Activated CD8-positive, alpha-beta memory T cell treated with anti-CD3 and anti-CD28 coated beads, Interleukin-2, amount 50 U/mL, for 48 hours (primary cell): Measurements from ENCODE around the gene FBXL2.

ENCODE experiments used
- DNase-seq: peaks from one replicate; pipeline ENCODE4 v3.0.0-alpha.2; 2020

FBXL2 gene, protein sequence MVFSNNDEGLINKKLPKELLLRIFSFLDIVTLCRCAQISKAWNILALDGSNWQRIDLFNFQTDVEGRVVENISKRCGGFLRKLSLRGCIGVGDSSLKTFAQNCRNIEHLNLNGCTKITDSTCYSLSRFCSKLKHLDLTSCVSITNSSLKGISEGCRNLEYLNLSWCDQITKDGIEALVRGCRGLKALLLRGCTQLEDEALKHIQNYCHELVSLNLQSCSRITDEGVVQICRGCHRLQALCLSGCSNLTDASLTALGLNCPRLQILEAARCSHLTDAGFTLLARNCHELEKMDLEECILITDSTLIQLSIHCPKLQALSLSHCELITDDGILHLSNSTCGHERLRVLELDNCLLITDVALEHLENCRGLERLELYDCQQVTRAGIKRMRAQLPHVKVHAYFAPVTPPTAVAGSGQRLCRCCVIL

DNA sequence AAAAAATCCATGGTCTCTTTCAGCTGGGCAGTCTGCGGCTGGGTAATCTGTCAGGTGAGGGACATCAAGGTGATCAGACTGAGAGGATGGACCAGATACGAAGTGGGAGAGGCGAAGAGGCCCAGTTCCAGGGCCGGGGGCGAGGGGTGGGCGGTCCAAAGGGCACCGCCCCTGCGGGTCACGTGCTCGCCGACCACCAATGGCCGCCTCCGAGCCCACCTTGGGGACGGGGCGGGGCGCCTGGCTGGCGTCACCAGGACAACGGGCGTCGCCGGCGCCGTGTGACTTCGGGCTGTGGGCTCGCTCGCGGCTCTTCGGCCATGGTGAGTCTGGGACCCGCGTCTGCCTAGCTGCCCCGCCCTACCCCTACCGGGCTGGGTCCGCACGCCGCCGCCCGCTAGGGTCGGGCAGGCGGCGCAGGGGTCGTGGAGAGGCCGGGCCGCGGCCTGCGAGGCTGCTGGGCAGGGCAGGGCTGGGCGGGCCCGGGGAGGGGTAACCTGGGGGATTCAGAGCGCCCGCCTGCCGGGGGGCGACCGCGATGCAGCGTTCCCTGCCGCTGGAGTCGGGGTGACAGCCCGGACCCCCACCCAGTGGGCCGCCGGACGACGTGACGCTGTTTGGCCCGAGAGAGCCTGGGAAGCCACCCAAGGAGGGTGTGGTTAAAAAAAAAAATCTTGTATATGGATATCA, at the start of gene FBXL2:
FBXL2 (plus strand) TSS at position 250 of the 690 bp plus-strand sequence; CDS start at position 321, 71 bp downstream.
- DNase-seq, result peak; percentile 73

DNA sequence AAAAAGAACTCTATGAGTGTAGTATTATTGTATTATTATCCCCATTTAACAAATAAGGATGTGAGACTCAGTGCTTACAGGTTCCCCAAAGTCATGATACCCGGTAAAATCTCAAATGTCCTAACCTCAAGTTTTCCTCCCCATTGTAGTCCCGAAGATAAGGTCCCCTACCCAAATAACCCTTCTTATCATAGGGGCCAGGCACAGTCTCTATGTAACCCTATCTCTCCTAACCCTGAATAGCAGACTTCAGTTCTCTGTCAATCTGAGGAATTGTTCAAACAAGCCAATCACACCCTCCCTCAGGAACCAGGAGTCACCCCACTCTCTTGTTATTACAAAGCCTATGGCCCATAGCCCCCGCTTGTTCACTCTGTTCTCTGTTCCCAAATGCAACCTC, 48.2 kb upstream of the FBXL2 start:
- no peak for DNase-seq

DNA sequence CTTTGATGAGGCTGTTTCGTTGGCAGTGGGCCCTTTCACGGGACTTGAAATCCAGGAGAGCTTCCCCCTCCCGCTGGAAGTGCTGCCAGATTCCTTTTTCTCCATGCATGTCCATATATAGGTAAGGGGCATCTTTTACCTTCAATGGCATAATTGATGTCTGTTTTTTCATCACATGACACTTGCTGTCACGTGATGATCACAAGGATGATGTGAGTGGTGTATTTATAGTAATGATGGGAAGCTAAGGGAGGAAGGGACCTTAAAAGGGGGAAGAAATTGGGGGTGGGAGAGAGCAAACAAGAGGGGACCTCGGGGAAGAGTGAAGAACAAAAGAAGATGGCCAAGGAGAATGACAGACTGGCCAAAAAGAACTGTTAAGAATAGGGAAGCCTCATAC, 47.3 kb upstream of the FBXL2 start:
- DNase-seq, result no peak

DNA sequence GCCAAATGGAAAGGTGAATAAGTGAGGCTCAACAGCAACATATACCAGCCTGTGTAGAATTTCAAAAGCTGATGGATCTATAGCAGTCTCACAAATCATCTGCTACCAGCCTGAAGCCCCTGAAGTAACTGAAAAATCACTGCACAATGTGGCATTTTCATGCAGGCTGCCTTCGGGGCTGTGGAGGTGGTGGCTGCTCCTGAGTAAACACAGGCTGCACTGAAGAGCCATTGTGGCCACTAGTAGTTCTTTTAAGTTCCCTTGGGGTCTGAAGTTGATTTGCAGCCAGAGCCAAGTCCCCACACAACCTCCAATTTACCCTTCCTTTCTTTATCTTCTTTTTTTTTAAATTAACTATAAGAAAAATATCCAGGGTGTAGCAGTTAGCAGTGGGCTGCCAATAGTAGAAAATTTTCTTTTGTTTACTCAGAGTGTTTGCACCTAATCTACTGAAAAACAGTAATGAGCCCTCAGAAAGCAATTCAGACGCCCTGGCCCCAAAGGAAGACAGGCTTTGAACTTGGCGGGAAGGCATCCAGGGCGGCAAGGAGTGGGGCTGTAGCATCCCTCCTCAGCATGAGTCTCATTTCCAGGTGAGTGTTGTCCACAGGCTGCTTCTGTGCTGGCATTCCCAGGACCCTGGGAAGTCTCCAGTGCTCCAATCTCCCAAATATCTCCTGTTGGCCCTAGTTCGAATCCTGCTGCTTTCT, 45.3 kb upstream of the FBXL2 start:
- DNase-seq, result no peak

DNA sequence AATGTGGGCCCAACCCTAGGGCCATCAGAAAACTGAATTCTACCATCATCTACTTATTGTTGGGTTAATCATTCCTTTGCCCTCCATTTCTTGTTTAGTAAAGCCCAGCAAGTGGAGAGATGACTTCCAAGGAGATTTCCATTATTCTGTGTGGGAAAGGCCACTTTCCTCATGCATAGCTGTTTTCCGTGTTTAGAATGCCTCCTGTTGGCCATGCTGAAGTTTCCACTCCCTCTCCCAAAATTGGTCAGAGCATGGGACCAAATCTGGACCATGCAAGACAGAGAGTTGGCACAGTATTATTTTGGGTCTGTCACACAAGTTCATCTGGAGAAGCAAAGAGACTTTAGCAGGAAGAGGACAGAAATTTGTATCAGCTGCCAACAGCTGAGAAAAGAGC, 43.4 kb upstream of the FBXL2 start:
- DNase-seq, result no peak

DNA sequence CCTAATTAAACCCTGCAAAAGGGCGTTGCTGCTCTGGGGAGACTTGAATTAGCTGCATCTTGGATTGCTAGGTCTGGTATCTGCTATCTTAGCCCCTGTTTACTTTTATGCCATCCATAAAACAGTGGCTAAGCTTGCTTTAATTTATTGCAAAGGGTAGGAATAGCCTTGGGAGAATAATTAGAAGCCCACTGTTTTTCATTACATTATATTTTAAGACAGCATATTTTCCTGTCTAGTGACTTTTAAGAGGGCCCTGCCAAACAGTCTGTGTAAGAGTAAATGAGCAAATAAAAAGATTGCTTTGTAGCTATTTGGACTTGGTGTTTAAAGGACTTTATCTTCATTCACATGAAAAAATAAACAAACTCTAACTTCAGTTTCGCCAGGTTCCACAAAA, 41.2 kb upstream of the FBXL2 start:
- DNase-seq, result no peak

DNA sequence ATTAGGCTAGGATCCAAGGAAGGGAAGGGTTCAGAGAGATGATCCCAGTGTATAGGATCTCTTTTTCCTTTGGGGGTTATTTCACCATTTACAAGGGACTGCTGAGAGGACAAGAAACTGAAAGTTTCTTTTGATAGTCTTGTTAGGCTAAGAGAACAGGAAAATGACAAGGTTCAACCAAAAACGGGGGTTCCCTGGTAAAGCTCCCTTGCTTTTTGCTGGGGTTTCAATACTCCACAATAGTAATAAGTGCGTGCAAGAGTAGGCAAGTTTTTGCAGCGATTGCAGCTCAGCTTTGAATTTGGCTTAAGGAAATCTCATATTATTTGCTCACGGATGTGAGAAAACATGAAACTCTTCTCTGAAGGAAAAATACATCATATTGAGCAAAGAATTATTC, 39.8 kb upstream of the FBXL2 start:
- DNase-seq, result no peak

DNA sequence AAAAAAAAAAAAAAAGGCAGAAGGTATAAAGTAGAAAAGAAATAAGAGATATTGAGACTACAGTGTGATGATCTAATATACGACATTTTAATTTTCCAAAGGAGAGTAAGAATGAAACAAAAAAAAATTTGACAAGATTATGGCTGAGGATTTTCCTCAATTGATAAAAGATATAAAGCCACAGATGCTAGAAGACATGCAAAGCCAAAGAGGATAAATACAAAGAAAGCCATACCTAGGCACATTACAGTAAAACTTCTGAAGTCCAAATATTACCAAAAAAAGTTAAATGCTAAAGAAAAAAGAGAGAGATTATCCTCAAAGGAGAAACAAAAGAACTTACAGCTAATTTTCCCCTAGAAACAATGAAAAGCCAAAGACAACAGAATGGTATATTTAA, 38.3 kb upstream of the FBXL2 start:
- DNase-seq, result no peak

DNA sequence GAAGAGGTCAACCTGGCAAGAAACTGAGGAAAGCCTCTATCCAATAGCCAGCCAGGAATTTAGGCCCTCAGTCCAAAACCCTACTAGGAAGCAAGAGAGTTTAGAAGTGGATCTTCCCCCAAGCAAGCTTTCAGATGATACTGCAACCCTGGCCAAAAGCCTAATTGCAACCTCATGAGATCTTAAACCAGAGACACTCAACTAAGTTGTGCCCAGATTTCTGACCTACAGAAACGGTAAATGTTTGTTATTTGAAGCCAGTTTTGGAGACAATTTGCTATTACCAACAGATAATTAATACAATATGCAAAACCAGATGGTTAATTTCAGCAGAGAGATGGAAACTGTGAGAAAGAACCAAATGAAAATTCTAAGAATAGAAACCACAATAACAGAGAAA, 37.0 kb upstream of the FBXL2 start:
- no peak for DNase-seq

DNA sequence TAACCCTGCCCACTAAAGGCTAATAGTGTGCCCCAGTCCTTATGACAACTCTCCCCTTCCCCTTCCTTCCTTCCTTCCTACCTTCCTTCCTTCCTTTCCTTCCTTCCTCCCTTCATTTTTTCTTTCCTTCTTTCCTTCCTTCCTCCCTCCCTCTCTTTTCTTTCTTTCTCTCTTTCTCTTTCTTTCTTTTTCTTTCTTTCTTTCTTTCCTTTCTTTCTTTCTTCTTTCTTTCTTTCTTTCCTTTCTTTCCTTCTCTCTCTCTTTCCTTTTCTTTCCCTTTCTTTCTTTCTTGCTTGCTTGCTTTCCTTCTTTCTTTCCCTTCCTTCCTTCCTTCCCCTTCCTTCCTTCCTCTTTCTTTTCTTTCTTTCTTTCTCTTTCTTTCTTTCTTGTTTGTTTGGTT, 30.5 kb upstream of the FBXL2 start:
- no peak for DNase-seq

DNA sequence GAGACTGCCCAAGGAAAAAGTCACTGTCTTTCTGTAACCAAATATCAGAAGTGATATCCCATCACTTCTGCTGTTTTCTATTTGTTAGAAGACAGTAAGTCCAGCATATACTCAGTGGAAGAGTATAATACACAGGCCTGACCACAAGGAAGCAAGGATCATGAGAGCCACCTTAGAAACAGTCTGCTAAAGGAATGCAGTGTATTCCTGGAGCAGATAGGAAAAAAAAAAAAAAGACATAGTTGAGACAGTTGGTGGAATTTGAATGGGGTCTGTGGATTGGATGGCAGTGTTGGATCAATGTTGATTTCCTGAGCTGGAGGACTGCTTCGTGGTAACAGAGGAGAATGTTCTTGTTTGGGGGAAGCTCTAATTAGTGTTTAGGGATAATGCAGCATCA, 26.5 kb upstream of the FBXL2 start:
- no peak for DNase-seq

DNA sequence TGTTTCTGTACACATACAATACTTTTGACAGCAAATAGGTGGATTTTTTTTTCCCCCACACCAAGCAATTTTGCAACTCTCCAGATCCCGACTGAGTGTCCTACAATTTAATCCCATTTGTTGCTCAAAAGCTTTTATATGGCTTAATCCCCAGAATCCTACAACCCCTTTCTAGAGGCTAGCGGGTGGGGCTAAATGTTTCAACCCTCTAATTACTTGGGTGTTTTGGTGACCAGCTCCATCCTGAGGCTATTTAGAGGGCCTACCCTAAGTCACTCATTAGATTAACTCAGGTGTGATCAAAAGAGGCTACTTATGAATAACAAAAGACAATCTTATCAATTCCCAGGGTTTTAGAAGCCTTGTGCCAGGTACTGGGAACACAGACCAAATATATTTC, 21.0 kb upstream of the FBXL2 start:
- no peak for DNase-seq

DNA sequence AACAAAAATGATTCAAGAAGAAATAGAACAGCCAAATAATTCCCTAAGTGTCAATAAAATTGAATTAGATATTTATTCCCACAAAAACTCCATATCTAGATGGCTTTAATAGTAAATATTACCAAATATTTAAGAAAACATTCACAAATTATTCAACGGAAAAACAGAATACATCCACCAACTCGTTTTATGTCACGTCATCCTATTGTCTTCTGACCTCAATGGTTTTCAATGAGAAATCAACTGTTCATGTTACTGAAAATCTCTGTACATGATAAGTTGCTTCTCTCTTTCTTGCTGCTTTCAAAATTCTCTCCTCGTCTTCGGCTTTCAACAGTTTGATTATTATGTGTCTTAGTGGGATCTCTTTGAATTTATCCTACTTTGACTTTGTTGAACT, 17.1 kb upstream of the FBXL2 start:
- DNase-seq, result no peak

DNA sequence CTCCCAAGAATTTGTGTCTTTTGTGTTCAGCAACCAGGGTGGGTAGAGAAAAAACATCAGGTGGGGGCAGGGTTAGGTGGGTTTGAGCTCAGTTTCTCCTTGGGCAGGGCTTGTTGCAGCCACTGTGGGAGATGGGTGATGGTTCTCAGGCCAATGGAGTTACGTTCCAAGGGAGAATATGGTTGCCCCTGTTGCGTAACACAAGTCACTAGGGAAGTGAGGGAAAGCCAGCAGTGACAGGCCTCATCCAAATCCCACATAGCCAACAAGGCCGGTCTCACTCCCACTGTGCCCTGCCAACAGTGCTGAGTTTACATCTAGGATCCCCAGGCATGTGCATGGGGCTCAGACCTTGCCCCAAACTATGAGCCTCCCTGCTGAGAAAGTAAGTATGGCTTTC, 7.9 kb upstream of the FBXL2 start:
- DNase-seq, result no peak

DNA sequence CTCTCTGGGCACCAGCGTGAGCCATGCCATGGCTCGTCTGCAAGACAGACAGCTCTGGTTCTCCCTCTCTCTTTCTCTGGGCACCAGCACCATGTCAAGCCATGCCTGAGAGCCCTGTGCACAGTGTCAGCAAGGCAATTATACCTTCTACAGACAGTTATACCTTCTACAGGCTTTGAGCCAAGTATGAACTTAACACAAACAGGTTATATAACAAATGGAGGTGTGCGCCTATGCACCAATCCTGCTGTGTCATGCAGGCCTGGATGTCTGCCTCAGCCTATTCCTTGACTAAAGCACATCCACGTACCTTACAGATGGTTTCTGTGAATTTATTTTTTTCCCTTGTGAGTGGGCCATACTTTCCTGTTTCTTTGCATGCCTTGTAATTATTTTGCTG, 5.9 kb upstream of the FBXL2 start:
- no peak for DNase-seq

DNA sequence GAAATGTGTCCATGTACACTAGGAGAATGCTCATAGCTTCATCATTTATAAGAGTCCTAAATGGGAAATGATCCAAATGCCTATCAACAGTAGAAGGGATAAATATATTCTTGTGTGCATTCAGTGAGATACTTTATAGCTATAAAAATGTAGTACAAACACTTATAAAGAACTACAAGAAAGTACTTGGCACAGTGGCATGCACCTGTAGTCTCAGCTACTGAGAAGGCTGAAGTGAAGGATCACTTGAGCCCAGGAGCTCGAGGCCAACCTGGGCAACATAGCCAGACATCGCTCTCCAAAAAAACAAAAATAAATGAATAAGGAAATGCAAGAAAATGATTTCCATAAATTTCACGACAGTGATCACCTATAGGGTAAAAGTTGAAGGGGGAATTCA, 3.6 kb upstream of the FBXL2 start:
- DNase-seq, result no peak

DNA sequence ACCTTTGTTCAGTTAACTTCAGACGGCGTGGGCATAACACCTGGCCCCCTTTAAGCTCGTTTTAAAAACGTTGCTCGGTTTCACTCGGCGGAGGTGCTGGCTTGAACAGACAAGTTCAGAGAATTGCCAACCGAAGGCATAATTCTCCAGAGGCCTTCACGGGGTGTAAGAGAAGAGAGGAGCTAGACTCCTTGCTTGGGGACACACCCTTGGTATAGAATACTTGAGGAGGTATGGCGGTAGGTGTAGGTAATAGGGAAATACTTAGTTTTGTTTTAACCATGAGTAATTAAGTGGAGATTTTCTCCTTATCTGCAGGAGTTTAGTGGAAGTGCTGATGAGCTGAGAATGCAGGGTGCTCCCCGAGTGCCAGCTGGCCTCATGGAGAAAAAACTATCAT, 921 bp downstream of the FBXL2 start:
- DNase-seq, result no peak

DNA sequence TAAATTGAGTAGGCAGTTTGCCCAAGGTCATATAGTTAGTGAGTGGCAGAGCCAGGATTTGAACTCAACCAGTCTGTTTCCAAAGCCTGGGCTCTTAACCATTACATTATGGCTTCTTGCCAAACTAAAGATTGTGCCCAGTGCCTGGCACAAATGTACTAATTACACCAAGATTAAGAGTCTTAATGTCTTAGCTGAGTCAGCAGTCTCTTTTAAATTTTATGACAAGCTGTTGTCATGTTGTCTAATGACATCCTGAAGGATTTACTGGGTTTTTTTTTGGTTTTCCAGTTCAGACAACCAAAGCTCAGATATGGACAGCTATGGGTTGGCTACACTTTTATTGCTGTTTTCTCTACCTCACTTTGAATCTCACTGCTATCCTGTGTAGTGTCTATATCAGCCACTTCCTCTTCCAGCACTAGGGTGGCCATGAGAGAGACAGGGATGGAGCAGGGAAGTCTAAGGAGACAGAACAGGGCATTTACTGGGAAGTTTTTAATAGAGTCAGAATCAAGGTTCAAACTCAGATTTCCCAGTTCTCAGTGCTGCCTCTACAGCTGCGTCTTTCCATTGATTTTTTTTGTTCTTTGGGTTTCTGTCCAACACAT, 10.5 kb downstream of the FBXL2 start:
- no peak for DNase-seq

DNA sequence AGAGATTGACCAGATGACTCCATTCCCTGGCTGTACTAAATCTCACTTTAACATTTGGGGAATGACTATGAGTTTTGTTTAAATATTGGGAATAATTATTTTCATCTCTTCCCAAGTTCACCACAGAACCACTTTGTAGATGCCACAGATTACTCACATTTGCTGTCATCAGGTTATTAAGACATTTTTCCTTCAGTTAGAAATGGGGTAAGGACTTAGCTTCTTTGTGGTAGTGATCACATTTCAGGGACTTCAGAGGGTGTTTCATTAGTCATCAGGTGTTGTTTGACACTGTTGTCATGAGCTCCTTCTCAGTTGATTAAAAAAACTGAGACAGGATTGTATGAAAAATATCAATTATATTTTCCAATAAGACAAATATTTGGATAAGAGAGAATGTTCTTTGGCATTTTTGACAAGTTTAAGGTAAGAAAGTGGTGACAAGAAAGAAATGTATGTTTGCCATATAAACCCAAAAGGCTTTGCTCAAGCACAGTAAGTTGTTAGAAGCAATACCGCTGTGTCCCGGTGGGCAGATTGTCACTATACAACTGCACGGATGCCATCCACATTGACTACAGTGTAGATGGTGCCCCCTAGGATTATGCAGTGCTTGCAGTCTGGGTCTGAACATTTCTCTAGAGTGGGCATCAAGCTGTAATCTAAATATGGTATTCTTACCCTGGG, 22.3 kb downstream of the FBXL2 start:
- DNase-seq, result no peak

DNA sequence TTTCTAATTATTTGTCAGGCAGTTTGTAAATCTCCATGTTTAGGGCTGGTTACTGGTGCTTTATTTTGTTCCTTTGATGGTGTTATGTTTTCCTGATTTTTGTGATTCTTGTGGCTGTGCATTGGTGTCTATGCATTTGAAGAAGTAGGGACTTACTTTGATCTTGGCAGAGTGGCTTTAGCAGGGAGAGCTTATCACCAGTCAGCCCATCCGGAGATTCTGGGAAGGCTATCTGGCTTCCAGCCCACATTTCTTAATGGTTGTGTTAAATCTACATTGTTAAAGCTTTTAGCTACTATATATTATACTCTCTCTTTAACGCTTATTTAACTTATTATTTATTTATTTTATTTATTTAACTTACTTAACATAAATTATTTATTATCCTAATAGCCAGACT, 35.1 kb downstream of the FBXL2 start:
- no peak for DNase-seq

DNA sequence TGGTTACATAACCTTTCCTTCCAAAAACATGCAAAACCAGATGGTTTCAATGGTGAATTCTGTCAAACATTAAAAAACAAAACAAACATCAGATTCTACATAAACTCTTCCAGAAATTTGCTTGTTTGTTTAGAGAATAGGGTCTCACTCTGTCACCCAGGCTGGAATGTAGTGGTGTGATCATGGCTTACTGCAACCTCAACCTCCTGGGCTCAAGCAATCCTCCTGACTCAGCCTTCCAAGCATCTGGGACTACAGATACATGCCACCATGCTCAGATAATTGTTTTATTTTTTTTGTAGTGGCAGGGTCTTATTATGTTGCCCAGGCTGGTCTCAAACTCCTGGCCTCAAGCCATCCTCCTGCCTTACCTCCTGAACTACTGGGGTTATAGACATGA, 36.1 kb downstream of the FBXL2 start:
- no peak for DNase-seq

DNA sequence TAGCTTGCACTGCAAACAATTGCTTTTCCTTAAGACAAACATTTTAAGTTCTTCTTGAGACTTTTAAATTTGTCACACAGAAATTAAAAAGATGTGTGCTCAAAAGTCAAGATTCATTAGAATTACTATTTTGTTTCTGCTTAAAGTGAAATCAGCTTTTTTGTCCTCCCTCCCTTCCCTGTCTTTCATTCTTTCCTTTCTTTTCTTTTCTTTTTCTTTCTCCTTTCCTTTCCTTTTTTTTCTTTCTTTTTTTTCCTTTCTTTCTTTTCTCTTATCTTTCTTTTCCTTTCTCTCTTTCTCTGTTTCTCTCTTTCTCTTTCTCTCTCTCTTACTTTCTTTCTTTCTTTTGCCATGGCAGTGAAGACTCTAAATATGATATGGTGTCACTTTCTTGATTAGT, 37.8 kb downstream of the FBXL2 start:
- DNase-seq, result no peak

DNA sequence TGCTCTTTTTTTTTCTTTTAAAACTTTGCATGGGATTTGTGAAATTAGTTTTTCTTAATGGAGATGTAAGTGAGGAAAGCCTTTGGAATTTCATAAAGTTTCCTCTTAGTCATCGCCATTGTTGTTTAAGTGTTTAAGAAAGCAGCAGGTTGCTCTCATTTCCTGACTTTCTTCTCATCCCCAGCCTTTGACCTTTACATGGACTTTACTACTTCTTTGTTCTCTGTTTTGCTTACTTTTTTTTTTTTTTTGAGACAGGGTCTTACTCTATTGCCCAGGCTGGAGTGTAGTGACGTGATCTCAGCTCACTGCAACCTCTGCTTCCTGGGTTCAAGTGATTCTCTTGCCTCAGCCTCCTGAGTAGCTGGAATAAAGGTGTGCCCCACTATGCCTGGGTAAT, 38.6 kb downstream of the FBXL2 start:
- no peak for DNase-seq
